T-helper 2 cell treated with Interferon-gamma antibody and Interleukin-4, amounts not matched to agents 100 ng/mL and 5 ng/mL, for 36 hours (primary cell): ENCODE measurements around the gene CHCHD6. TPM values are rescaled to one million over a fixed set of nuclear protein-coding genes. Genes with fewer than 3 reads are reported as not detected.

Source experiments
- intact Hi-C: fragments of 100-400 bp; cut with micrococcal nuclease; formaldehyde crosslinking; loops from one replicate; pipeline ENCODE4 v1.15.1; 2023
- total RNA-seq: library from RNA; stranded (reverse); gene quantifications from 2 replicates; pipeline ENCODE4 v1.2.3, GENCODE V29; 2022

CHCHD6 gene
- total RNA-seq, 1 donor from 2014 or later, result 7.0 TPM

DNA sequence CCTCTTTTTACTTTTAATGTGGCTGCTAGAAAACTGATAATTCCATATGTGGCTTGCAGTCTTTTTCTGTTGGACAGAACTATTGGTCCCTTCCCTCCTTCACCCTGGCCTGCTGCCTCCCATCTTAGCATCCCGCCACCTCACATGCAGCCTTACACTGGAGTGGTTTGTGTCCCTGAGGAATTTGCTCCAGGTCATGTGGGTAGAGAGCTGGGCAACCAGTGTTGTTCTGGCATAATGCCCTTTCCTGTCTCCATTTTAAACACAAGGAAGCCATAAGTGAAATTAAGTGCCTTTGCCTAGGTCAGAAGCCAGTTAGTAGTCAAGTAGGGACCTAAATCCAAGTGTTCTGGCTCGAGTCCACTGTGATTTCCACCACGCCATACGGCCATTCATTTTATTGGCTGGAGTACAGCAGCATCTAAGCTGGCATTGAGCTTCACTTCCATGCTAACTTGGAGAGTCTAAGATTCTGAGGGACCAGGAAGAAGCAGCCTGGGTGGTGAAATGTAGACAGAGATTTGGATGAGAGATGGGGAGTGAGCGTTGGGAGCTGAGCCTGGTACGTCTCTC, 232.9 kb downstream of the CHCHD6 start:
- intact Hi-C loops, result no loop called here

DNA sequence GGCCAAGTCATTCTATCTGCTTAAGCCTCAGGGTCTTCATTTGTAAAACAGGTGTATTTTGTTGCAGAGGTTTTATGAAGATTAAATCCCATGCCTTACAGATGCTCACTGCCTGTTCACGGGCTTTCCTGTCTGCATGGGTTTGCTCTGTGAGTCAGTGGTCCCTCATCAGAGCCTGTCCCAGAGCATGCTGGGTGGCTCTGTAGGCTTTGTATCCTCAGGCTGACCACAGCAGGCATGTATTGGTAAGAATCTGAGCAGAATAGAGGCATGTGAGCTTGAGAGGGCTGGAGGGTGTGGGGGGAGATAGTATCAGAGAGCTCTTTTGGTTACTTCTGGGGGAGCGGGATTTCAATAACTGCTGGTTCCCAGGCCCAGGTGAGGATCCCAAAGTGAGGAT, 233.5 kb downstream of the CHCHD6 start:
- intact Hi-C loops, result no loop called here

DNA sequence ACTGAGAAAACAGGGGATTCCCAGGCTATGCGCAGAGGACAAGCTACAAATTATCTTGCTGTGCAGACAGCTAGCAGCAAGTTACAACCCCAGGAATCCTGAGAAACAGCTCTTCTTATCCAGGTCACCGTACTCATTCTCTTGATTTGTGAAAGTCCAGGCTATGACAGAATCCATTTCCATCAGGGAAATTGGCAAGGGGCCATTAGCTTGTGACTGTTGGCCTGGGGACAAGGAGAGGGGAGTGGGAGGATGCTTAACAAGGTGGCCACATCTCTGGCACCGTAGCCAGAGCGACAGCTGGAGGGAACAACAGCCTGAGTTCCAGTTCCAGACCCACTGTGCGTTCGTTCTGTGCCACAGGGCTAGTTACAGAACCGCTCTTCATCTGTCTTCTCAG, 233.9 kb downstream of the CHCHD6 start:
- intact Hi-C loops, result no loop called here

GRCh38 chr3:126938520-126939337, 234.7 kb downstream of the CHCHD6 start:
- intact Hi-C loops, result no loop called here

DNA sequence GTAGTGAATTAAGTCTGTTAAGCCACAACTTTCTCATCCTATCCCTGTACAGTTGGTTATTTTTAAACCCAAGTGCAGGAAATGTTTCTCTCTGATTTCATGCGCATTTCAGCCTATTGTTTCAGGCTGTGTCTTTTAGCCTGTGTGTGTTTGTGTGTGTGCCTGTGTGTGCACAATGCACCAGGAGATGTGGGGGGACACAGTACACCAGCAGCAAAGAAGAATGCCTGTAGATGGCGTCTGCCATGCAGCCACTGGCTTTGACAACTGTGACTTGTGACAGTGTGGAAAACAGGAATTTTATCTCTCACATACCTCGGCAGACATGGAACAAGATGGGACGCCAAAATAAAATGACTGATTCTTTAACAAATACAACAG, 235.3 kb downstream of the CHCHD6 start:
- intact Hi-C loops, result no loop called here

- intact Hi-C loops, result no loop called here
Observed at GRCh38 chr3:126939733-126940132, 235.7 kb downstream of the CHCHD6 start.

DNA sequence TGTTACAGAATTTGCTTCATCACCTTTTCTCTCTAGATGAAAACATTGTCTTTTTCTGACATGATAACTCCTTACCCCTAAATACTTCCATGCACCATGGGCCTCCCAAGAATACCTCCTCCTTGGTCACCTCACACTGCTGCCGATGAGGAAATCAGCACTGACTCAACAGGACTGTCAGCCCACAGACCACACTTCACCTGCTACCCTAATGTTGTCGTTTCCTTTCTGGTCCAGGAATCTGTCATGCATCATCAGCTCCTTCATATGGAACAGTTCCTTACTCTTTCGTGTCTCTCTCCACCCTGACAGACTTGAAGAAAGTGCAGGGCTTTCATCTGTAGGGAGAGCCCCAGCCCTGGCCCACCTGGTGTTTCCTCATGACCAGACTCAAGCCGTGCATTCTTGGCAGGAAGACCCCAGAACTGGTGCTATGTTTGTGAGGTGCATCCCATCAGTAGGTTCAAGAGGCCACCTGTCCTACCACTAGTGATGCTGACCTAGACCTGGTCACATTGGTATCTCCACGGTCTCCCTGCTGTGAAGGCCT, 237.8 kb downstream of the CHCHD6 start:
- intact Hi-C loops, result no loop called here

DNA sequence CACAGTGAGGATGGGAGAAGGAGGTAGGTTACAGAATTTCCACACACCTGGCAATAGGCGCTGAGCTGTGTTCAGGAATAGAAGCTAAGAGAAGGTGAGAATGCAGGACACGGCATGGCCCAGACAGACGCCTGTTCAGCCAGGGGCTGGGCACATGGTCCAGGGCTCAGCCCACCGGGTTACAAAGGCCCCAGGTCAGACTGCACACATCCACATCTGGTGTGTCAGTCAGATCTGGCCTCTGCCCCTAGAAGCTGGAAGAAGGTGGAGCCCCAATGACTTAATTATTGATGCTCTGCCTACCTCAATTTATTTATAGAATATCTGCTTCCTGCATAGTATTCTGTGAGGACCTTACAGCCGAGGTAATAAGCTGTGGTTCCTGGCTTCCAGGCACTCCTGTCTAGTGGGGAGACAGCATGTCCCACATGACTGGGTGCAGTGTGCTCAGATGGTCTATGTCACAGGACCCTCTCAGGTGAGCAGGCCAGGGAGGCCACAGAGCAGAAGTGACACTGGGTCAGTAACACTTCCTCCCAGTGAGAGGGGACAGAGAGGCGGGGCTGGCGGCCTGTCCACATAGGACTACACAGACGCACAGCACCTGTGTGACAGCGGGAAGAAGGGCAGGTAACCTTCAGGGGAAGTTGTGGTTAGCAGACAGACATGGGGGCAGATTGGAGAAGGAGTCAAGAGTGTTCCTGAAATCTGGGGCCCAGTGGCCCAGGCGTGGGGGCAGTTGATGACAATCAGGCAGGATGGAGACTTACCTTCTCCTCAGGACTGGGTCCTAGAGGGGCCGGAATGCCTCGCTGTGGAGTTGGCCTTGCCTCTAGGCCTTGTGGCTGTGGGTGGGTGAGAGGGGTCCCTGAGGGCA, 240.3 kb downstream of the CHCHD6 start:
- intact Hi-C loops, result no loop called here

DNA sequence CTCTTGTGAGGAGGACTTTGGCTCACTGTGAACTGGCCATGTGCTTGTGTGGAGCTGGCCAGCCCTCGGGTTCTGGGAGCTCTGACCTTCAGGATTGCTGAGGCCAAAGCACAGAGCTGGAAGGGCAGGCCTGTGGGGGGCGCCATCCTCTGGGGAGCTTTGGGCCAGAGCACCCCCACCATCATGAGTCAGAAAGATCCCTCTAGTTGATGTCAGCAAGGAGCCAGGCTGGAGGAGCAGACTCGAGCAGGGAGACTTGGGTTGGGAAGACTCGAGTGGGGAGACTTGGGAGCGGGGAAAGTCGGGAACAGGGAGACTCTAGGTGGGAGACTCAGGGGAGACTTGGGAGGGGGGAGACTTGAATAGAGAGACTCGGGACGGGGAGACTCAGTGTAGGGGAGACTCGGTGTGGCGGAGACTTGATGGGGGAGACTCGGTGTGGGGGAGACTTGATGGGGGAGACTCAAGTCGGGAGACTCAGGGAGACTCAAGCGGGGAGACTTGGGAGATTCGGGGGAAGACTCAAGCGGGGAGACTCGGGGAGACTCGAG, 241.2 kb downstream of the CHCHD6 start:
- intact Hi-C loops, result no loop called here

DNA sequence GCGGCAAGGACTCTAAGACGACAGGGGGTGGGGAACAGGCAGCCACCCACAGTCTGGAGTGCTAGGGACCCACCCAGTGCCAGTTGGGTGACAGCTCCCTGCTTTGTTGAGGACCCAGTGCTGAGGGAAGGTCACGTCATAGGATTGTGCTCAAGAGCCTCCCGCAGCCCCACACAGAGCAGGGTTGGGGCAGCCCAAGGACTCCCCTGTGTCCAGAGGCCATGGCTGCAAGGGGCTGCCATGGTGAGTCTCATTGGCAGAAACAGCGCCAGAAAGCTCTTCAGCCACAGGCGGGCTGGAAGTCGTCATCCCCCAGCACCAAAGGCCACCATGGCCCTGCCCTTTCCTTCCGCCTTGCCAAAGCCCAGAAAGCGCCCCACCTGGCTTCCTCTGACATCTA, 241.9 kb downstream of the CHCHD6 start:
- intact Hi-C loops, result no loop called here

DNA sequence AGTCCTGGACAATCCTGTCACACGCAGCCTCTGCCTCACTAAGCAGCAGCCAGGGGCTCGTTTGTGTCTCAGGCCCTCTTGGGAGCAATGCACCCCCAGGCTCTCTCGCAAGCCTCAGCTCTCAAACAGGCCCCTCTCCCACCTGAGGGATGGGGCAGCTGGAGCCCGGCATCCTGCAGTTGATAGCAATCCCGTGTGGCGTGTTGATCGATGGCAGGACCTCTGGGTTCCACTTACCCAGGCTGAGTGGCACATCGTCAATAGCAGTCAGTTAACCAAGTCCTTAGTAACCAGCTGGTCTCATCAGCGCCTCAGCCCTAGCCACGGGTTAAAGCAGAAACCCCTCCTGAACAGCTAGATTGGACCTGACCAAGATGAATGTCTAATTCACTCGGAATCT, 242.4 kb downstream of the CHCHD6 start:
- intact Hi-C loops, result no loop called here

DNA sequence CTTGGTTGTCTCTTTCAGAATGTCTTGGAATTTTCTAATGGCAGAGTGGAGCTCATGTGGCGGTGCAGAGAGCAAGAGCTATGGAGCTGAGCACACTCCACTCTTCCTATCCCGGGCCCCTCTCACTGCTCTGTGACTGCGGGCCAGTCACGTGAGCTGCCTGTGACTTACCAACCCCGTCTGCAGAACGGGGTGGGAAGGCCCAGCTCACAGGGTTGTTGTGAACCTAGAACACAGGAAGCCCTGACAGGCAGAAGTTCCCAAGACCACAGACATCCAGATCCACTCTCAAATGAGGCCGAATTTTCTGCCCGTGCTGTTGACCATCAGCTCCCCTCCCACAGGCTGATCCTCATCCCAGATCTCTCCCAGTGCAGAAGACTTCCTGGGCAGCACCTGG, 243.4 kb downstream of the CHCHD6 start:
- intact Hi-C loops, result no loop called here

DNA sequence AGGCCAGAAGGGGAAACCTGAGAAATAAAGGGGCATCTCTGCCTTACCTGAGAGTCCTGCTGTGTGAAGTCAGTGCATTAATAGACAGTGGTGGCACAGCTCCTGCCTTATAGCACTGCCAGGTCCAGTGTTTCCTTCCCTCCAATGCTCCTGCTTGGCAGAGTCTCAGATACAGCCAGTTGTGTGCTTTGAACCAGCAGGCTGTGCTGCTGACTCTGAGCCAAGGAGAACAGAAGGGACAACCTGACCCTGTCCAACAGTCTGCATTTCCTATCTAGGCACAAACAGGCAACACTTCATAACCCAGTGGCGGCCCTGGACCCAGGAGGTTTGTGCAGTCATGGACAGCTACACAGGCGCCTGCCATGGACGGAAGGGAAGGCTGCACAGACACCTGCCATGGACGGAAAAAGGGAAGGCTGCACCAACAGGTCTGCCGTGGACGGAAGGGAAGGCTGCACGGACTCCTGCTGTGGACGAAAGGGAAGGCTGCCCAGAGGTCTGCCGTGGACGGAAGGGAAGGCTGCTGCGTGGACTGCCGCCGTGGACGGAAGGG, 245.0 kb downstream of the CHCHD6 start:
- intact Hi-C loops, result no loop called here

- intact Hi-C loops, result no loop called here
Observed at GRCh38 chr3:126951561-126951960, 247.5 kb downstream of the CHCHD6 start.

DNA sequence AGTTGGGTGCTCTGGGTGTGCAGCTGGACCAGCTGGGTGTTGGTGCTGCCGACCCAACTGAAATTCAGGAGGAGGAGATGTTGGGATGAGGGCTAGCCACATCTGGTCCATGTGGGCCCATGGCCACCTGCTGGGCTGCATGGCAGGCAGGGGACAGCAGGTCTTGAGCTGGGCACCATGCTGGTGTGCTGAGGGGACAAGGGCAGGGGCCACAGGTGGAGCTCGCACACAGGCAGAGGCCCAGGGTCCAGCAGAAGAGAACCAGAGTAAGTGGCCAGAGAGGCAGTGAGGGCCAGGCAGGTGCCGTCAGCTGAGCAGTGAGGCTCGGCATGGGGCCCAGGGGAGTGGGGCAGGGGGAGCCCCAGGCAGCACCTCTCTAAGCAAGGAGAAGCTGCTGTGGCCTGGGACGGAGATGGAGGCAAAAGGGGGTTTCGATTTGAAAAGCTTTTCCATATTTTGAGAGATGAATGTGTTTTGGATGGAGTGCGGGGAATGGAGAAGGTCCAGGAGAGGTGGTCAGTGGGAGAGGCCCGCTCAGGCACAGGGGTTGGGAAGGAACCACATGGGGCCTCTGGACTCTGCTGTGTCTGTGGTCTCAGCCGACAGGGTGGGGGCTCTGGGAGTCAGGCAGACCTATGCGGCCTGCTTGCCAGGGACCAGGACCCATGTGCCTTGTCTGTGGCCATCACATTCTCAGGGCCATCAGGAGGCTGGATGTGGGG, 248.4 kb downstream of the CHCHD6 start:
- intact Hi-C loops, result no loop called here

- intact Hi-C loops, result no loop called here
Observed at GRCh38 chr3:126952983-126953660, 249.1 kb downstream of the CHCHD6 start.

- intact Hi-C loops, result no loop called here
Observed at GRCh38 chr3:126954141-126954842, 250.3 kb downstream of the CHCHD6 start.

GRCh38 chr3:126955004-126955790, 251.2 kb downstream of the CHCHD6 start:
- intact Hi-C loops, result no loop called here

GRCh38 chr3:126956361-126956760, 252.3 kb downstream of the CHCHD6 start:
- intact Hi-C loops, result no loop called here
